Measurements from ENCODE around the gene WSCD2. TPM values are rescaled to one million over a fixed set of nuclear protein-coding genes. Genes with fewer than 3 reads are reported as not detected.

The WSCD2 gene
- polyA plus RNA-seq, 3 donors, result not detected

GRCh38 chr12:108103087-108103486 is 26.0 kb upstream of the WSCD2 start:
- no peaks in the 10 kb centered on the region for H4K20me1 ChIP-seq (ENCODE audit: insufficient read depth, low read length)
- Mint-ChIP-seq H3K27ac (no peak overlapping the region), H3K36me3 (no peaks in the 10 kb centered on the region), H3K4me1 (no peaks in the 10 kb centered on the region), H3K9me3 (no peaks in the 10 kb centered on the region), H3K4me3 (no peak overlapping the region), H3K27me3 (ENCODE audit: low read depth in 3 of 3) (peaks cover 10 to 13% (median 12%) of the 10 kb centered on the region in 3 donors)
- H3K27me3 ChIP-seq (ENCODE audit: control insufficient read depth in 2 of 2, insufficient read depth in 2 of 2, low read length in 2 of 2), result no peaks in the 10 kb centered on the region
- intact Hi-C loops (cut with micrococcal nuclease), result no loop called here
- no peak for DNase-seq
- H3K79me2 ChIP-seq (ENCODE audit: insufficient read depth, low read length), result no peaks in the 10 kb centered on the region
- H2AFZ ChIP-seq (ENCODE audit: insufficient read depth, low read depth, low read length, poor library complexity, severe bottlenecking), result no peak overlapping the region
- TF ChIP-seq, protein P1, sequence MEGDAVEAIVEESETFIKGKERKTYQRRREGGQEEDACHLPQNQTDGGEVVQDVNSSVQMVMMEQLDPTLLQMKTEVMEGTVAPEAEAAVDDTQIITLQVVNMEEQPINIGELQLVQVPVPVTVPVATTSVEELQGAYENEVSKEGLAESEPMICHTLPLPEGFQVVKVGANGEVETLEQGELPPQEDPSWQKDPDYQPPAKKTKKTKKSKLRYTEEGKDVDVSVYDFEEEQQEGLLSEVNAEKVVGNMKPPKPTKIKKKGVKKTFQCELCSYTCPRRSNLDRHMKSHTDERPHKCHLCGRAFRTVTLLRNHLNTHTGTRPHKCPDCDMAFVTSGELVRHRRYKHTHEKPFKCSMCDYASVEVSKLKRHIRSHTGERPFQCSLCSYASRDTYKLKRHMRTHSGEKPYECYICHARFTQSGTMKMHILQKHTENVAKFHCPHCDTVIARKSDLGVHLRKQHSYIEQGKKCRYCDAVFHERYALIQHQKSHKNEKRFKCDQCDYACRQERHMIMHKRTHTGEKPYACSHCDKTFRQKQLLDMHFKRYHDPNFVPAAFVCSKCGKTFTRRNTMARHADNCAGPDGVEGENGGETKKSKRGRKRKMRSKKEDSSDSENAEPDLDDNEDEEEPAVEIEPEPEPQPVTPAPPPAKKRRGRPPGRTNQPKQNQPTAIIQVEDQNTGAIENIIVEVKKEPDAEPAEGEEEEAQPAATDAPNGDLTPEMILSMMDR (IDR thresholded peaks at IDR 0.05), result no peak
- H3K4me3 ChIP-seq (replicated peaks in 1 of 3; ENCODE audit: low read depth in 2 of 3, low read length in 3 of 3), result no peak overlapping the region
- no peaks in the 10 kb centered on the region for H3K36me3 ChIP-seq (replicated peaks in 1 of 2; ENCODE audit: control insufficient read depth in 1 of 2, insufficient read depth in 2 of 2, low read length in 2 of 2)
- H3K4me2 ChIP-seq (replicated peaks; ENCODE audit: extremely low read depth, low read length, poor library complexity, severe bottlenecking), result no peak overlapping the region
- no peaks in the 10 kb centered on the region for H3K9me3 ChIP-seq (replicated peaks in 1 of 2; ENCODE audit: control insufficient read depth in 1 of 2, insufficient read depth in 1 of 2, low read length in 2 of 2)
- no peak overlapping the region for H3K27ac ChIP-seq (ENCODE audit: low read depth in 1 of 2, low read length in 2 of 2)
- H3K9ac ChIP-seq (ENCODE audit: insufficient read depth, low read length, poor library complexity, severe bottlenecking), result no peak overlapping the region
- no peaks in the 10 kb centered on the region for H3K4me1 ChIP-seq (ENCODE audit: control insufficient read depth in 1 of 2, insufficient read depth in 2 of 2, low read length in 2 of 2)

DNA sequence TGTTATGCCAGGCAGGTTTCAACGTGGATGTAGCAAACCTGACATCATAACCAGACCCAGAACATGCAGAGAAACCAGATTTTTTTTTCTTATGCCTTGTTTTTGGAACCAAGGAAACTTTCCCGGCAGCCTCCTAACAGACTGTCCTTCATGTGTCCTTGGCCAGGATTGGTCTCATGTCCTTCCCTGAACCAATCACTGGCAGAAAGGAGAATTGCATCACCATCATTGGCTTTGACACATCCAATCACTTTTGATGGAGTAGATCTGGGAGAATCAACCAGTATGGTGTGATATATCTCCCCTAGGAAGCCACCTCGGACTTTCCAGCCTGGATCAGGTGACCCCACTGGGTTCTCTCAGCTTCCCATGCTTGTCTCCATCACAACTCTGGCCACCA is 25.6 kb upstream of the WSCD2 start:
- no CpG with 5 or more reads among the region's 3 CpGs for WGBS (ENCODE audit: insufficient coverage)
- TF ChIP-seq, protein P1 (IDR thresholded peaks at IDR 0.05), result no peak

More for the DNA sequence above, 25.6 kb upstream of the WSCD2 start:
- intact Hi-C loops (cut with micrococcal nuclease), result no loop called here
- H3K4me1 Mint-ChIP-seq, result no peaks in the 10 kb centered on the region
- no peaks in the 10 kb centered on the region for H3K27me3 ChIP-seq (ENCODE audit: control insufficient read depth in 2 of 2, insufficient read depth in 2 of 2, low read length in 2 of 2)
- H3K4me3 Mint-ChIP-seq, result no peak overlapping the region
- no peaks in the 10 kb centered on the region for H3K79me2 ChIP-seq (ENCODE audit: insufficient read depth, low read length)
- no peaks in the 10 kb centered on the region for H3K9me3 Mint-ChIP-seq
- H2AFZ ChIP-seq (ENCODE audit: insufficient read depth, low read depth, low read length, poor library complexity, severe bottlenecking), result no peak overlapping the region
- no peaks in the 10 kb centered on the region for H3K4me1 ChIP-seq (ENCODE audit: control insufficient read depth in 1 of 2, insufficient read depth in 2 of 2, low read length in 2 of 2)
- H3K36me3 Mint-ChIP-seq, result no peaks in the 10 kb centered on the region
- H3K36me3 ChIP-seq (replicated peaks in 1 of 2; ENCODE audit: control insufficient read depth in 1 of 2, insufficient read depth in 2 of 2, low read length in 2 of 2), result no peaks in the 10 kb centered on the region
- H3K4me3 ChIP-seq (replicated peaks in 1 of 3; ENCODE audit: low read depth in 2 of 3, low read length in 3 of 3), result no peak overlapping the region
- DNase-seq, result no peak
- H3K27ac Mint-ChIP-seq, result no peak overlapping the region
- H3K27me3 Mint-ChIP-seq (ENCODE audit: low read depth in 3 of 3), result peaks cover 11 to 15% (median 13%) of the 10 kb centered on the region in 3 donors
- H3K9ac ChIP-seq (ENCODE audit: insufficient read depth, low read length, poor library complexity, severe bottlenecking), result no peak overlapping the region
- no peak overlapping the region for H3K4me2 ChIP-seq (replicated peaks; ENCODE audit: extremely low read depth, low read length, poor library complexity, severe bottlenecking)
- H3K9me3 ChIP-seq (replicated peaks in 1 of 2; ENCODE audit: control insufficient read depth in 1 of 2, insufficient read depth in 1 of 2, low read length in 2 of 2), result no peaks in the 10 kb centered on the region
- no peak overlapping the region for H3K27ac ChIP-seq (ENCODE audit: low read depth in 1 of 2, low read length in 2 of 2)
- no peaks in the 10 kb centered on the region for H4K20me1 ChIP-seq (ENCODE audit: insufficient read depth, low read length)
